Measurements from ENCODE around the gene ARHGAP44.

The ARHGAP44 gene

DNA sequence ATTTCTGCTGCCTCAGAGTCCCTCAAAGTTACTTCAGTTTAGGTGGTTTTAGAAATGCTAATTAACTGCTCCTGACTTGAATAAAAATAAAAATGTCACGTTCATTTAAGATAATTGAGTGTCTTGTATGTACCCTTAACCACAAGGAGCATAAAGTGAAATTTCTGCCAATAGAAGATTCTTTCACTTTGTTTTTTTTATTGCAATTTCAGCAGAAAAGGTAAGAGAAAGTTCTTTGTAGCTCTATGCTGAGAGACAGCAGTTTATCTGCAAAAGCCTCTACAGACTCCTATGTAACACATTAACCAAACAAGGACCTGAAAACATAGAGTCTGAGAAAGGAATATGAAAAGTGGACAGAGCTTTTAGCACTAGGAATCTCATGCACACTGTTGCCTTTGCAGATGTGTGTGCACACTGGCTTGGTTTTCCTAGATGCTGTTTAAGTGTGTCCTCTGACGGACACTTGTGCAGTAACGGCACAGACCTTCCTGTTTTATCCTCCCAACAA is 11.6 kb downstream of the ARHGAP44 start:
- Mint-ChIP-seq H3K4me1 (no peaks in the 10 kb centered on the region), H3K36me3 (no peaks in the 10 kb centered on the region), H3K27ac (no peak overlapping the region), H3K9me3 (peaks cover under 1% of the 10 kb centered on the region), H3K4me3 (no peak overlapping the region)
- ATAC-seq (no peak), DNase-seq (ENCODE audit: low spot score in 2 of 2) (no peak)

DNA sequence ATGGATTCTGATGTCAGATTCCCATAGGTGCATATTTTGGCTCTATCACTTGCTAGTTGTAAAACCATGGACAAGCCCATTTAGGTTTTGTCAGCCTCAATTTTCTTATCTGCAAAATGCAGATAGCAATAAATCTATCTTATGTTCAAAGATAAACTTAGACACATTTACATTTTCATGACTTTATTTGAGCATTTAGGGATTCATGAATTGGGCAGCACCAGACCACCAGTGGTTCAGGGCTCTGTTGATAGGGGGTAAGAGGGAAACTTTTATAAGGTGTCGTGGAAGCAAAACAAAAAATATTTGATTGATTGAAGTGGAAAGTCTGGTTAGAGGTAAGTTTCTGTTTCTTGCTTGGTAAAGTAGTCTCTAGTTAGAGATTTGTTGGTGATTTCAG is 17.3 kb downstream of the ARHGAP44 start:
- Mint-ChIP-seq H3K27ac (no peak overlapping the region), H3K9me3 (peaks cover 15% of the 10 kb centered on the region), H3K4me1 (no peaks in the 10 kb centered on the region), H3K4me3 (no peak overlapping the region), H3K36me3 (no peaks in the 10 kb centered on the region)
- DNase-seq (ENCODE audit: low spot score in 2 of 2) (no peak), ATAC-seq (no peak)

DNA sequence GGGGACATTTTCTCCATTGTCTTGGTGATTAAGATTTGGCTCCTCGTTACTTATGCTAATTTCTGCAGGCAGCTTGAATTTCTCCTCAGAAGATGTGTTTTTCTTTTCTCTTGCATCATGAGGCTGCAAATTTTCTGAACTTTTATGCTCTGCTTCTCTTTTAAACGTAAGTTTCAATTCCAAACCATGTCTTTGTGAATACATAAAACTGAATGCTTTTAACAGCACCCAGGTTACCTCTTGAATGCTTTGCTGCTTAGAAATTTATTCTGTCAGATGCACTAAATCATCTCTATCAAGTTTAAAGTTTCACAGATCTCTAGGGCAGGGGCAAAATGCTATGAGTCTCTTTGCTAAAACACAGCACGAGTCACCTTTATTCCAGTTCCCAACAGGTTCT is 19.4 kb downstream of the ARHGAP44 start:
- Mint-ChIP-seq H3K4me1 (no peaks in the 10 kb centered on the region), H3K4me3 (no peak overlapping the region), H3K36me3 (no peaks in the 10 kb centered on the region), H3K27ac (no peak overlapping the region), H3K9me3 (peaks cover 15% of the 10 kb centered on the region)
- DNase-seq (ENCODE audit: low spot score in 2 of 2) (no peak), ATAC-seq (no peak)

DNA sequence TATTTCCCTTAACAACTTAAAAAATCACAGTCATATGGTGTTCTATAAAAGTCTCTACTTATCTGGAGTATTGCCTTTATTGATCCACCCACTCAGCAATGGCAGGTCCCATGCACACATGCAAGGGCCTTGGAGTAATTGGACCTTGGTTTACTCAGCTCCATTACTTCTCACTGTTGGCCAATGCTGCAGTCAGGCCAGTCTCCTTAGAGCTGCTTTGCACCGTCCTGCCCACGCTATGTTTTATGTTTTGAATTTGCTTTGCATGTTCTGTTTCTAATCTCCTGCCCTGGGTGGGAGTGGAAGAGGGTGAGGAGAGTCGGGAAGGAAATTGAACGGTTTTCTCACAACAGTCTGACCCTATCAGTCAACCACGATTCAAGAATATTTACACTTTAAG is 23.6 kb downstream of the ARHGAP44 start:
- H3K27ac Mint-ChIP-seq: no peak overlapping the region
- no peak overlapping the region for H3K4me3 Mint-ChIP-seq
- H3K4me1 Mint-ChIP-seq: no peaks in the 10 kb centered on the region
- ATAC-seq (no peak), DNase-seq (ENCODE audit: low spot score in 2 of 2) (no peak)
- no peaks in the 10 kb centered on the region for H3K36me3 Mint-ChIP-seq
- peaks cover 8% of the 10 kb centered on the region for H3K9me3 Mint-ChIP-seq

DNA sequence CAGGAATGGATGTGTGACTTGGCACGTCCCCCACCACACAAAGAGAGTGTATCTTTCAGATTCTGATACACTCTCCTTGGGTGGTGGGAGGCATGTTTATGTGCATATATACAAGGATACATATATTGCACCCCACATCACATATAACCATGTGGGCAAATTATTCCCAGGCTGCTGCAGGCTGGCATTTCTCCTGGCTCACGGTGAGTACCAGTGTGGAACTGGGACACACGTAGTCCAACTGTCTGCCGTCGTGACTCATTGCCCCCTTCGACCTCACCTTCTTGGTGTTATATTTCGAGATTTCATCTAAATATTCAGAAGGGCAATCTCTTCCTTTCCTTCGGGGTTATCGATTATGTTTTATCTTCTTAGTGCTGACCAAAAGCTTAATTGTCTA is 24.4 kb downstream of the ARHGAP44 start:
- Mint-ChIP-seq H3K36me3 (no peaks in the 10 kb centered on the region), H3K9me3 (peaks cover 7% of the 10 kb centered on the region), H3K4me1 (no peaks in the 10 kb centered on the region), H3K4me3 (no peak overlapping the region), H3K27ac (no peak overlapping the region)
- DNase-seq (ENCODE audit: low spot score in 2 of 2) (no peak), ATAC-seq (no peak)

DNA sequence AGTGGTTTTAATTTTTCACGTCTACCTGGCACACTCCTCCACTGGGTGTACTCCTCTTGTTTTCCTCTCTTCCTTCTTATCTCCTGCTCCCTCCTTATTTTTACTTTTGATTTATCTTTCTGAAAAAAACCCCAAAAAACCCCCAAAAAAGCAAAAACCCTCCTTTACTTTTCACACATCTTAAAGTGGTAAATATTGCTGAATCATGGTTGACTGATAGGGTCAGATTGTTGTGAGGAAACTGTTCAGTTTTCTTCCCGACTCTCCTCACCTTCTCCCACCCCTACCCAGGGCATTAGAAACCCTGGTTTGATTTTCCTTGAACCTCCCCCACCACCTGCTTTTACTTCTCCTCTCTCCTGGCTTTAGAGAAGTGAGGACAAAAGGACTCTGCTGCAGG is 25.4 kb downstream of the ARHGAP44 start:
- Mint-ChIP-seq H3K36me3 (no peaks in the 10 kb centered on the region), H3K27ac (no peak overlapping the region), H3K9me3 (peaks cover 3% of the 10 kb centered on the region), H3K4me3 (no peak overlapping the region), H3K4me1 (no peaks in the 10 kb centered on the region)
- ATAC-seq (no peak), DNase-seq (ENCODE audit: low spot score in 2 of 2) (no peak)

DNA sequence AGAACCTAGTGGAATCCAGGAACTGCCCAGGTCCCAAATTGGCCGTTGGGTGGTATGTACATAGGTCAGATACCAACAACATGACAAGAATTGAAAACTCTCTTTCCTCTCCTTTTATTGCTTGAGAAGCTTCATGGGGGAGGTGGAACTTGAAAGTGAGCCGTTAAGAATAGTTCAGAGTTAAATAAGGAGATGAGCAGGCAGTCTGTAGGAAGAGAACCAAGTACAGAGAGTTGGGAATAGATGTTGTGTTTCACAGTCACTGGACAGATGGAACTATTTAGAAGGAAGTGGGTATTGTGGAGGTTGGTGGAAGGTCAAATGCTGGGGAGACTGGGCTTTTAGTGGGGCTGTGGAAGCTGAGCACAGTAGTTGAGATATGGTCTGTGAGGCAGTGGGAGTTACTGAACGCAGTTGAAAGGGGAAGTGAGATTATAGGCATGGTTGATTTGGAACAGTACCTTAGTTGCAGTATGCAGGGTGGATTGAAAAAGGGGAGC is 26.4 kb downstream of the ARHGAP44 start:
- H3K36me3 Mint-ChIP-seq: no peaks in the 10 kb centered on the region
- DNase-seq (ENCODE audit: low spot score in 2 of 2) (no peak), ATAC-seq (no peak)
- H3K4me3 Mint-ChIP-seq: no peak overlapping the region
- no peaks in the 10 kb centered on the region for H3K4me1 Mint-ChIP-seq
- H3K27ac Mint-ChIP-seq: no peak overlapping the region
- peaks cover 3% of the 10 kb centered on the region for H3K9me3 Mint-ChIP-seq

DNA sequence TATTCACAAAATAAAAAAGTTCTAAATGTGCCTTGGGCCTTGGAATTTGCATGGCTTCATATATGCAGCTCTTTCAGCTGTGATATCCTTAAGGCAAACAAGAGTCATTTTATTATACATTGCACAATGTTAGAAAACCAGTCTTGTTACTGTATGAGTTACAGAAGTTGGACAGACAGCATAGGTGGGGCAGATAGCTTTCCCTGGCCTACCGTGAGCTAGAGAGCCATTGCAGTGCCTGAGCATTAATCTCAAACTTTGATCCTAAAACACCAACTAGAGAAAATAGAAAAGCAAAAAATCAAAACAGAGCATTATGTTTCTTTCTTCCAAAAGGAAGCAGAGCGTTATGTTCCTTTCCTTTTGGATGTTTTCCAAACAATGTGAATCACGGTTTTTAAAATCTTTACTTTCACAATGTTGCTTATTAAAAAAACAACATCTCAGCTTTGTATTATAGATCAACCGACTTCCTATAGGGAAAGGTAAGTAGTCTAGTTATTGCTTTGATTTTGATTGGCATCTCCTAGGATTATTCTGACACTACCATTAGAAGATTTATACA is 32.2 kb downstream of the ARHGAP44 start:
- H3K4me1 Mint-ChIP-seq: no peaks in the 10 kb centered on the region
- no peak overlapping the region for H3K27ac Mint-ChIP-seq
- no peaks in the 10 kb centered on the region for H3K36me3 Mint-ChIP-seq
- ATAC-seq (no peak), DNase-seq (ENCODE audit: low spot score in 2 of 2) (no peak)
- H3K4me3 Mint-ChIP-seq: no peak overlapping the region
- H3K9me3 Mint-ChIP-seq: no peaks in the 10 kb centered on the region

DNA sequence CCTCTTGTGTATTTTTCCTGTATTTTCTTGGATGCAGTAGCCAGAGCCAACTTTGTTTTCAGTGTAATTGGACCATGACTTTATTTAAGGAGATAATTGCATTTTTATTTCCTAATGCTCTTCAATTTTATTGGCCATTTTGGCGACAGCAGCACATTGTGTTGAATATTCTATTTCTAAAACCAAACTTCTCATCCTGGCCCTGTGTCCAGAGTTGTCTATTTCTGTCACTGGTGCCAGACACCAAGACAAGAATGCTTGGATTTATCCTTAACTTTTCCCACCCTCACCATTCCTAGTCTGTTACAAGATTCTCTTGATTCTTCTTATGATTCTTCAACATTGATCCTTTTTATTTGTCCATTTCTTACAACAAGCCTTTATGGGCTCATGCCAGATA is 37.1 kb downstream of the ARHGAP44 start:
- DNase-seq (ENCODE audit: low spot score in 2 of 2) (no peak), ATAC-seq (no peak)
- H3K4me1 Mint-ChIP-seq: no peaks in the 10 kb centered on the region
- H3K4me3 Mint-ChIP-seq: no peak overlapping the region
- peaks cover 6% of the 10 kb centered on the region for H3K9me3 Mint-ChIP-seq
- H3K36me3 Mint-ChIP-seq: no peaks in the 10 kb centered on the region
- no peak overlapping the region for H3K27ac Mint-ChIP-seq

DNA sequence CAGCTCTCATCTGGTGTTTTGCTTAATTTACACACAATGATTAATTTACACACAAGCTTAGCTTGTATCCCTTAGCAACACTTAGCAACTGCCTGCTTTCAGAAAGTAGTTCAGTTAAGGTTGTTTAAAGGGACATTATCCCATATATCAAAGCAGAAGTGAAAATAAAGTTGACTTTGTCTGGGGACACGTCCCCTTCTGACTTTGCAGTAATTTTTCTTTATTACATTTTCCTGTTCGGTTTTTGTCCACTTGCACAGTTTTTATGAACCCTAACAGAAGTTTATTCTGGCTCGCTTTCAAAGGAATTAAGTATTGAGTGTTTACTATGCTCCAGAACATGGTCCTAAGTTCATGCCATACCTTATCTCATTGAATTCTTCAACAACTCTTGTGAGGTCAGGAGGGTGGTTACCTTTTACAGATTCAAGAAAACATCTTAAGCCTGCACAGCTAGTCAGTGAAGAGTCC is 41.5 kb downstream of the ARHGAP44 start:
- Mint-ChIP-seq H3K4me3 (no peak overlapping the region), H3K9me3 (peaks cover 16% of the 10 kb centered on the region), H3K4me1 (no peaks in the 10 kb centered on the region), H3K27ac (no peak overlapping the region), H3K36me3 (no peaks in the 10 kb centered on the region)
- ATAC-seq (no peak), DNase-seq (ENCODE audit: low spot score in 2 of 2) (no peak)

DNA sequence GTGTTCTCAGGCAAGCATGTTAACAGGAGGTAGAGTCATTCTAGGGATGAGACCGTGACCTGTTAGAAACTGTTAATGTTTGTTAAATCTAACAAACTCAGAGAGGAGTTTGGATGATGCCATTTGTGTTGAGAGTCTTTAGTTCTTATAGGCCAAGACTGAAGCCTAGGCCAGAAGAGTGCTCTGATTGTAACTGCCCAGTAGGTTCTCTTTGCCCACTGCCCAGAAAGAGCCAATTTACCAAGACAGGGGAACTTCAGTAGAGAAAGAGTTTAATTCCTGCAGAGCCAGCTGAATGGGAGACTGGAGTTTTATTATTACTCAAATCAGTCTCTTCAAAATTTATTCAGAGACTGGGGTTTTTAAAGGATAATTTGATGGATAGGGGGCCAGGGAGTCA is 42.5 kb downstream of the ARHGAP44 start:
- H3K4me1 Mint-ChIP-seq: no peaks in the 10 kb centered on the region
- ATAC-seq: no peak

DNA sequence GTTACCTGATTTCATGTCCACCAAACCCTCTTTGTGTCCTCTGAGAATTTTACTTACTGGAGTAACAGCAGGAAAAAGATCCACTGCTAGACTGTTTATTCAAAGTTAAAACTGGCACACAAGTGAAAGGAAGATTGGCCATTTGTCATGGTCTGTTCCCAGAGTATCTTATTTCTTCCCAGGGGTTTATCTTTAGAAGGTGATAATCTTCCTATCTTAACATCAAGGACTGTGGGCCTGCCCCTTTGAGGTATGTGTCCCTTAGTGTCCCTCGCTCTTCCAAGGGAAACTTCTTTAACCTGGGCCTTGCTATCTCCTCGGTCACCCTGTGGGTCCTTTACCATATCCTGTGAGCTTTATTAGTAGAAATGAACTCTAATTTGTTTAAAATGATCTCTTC is 49.7 kb downstream of the ARHGAP44 start:
- ATAC-seq (no peak), DNase-seq (ENCODE audit: low spot score in 2 of 2) (no peak)
- H3K36me3 Mint-ChIP-seq: no peaks in the 10 kb centered on the region
- no peak overlapping the region for H3K27ac Mint-ChIP-seq
- no peak overlapping the region for H3K4me3 Mint-ChIP-seq
- H3K4me1 Mint-ChIP-seq: no peaks in the 10 kb centered on the region
- peaks cover 2% of the 10 kb centered on the region for H3K9me3 Mint-ChIP-seq

More for the DNA sequence above, 42.5 kb downstream of the ARHGAP44 start:
- H3K36me3 Mint-ChIP-seq: no peaks in the 10 kb centered on the region
- H3K27ac Mint-ChIP-seq: no peak overlapping the region
- no peak overlapping the region for H3K4me3 Mint-ChIP-seq
- DNase-seq (ENCODE audit: low spot score in 2 of 2): no peak
- H3K9me3 Mint-ChIP-seq: peaks cover 16% of the 10 kb centered on the region

DNA sequence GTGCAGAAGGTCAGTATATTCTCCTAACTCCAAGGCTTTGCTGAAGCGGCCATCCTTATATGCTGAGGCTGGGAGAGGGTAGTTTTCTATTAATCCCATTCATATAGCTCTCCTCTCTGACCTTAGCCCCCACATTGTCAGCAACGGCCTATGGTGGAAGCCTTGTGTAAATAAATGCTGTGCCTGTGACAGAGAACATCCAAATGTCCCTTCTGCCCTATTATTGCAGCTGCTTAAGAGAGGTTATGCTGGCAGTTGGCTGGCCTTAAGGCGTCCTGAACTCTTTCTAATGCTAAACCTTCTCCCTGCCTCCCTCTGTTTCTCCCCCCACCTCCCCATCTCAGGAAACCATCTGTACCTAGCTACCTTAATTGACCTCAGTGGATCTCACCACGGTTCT is 53.6 kb downstream of the ARHGAP44 start:
- Mint-ChIP-seq H3K36me3 (no peaks in the 10 kb centered on the region), H3K27ac (no peak overlapping the region), H3K9me3 (peaks cover 2% of the 10 kb centered on the region), H3K4me3 (no peak overlapping the region), H3K4me1 (no peaks in the 10 kb centered on the region)
- DNase-seq (ENCODE audit: low spot score in 2 of 2) (no peak), ATAC-seq (no peak)

DNA sequence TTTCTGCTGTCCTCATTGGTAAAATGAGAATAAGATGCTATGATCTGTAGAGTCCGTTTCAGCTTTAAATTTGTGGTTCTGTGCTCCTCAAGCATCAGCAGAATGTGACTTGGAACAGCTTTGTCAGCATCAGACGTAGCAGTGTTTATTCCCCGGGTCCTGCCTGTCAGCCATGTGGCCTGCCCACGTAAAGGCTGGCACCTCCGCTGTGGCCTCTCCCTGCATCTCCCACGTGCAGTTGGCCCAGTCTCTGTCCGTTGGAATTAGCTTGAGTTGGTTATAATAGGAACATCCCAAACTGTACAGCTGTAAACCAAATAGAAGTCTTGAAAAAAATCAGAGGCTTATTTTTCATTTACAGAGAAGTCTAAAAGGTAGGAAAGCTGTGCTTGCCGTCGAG is 61.7 kb downstream of the ARHGAP44 start:
- ATAC-seq: no peak
- Mint-ChIP-seq H3K4me1 (no peaks in the 10 kb centered on the region), H3K27ac (no peak overlapping the region), H3K36me3 (no peaks in the 10 kb centered on the region), H3K4me3 (no peak overlapping the region), H3K9me3 (peaks cover 2% of the 10 kb centered on the region)
- DNase-seq (ENCODE audit: low spot score in 2 of 2): no peak

DNA sequence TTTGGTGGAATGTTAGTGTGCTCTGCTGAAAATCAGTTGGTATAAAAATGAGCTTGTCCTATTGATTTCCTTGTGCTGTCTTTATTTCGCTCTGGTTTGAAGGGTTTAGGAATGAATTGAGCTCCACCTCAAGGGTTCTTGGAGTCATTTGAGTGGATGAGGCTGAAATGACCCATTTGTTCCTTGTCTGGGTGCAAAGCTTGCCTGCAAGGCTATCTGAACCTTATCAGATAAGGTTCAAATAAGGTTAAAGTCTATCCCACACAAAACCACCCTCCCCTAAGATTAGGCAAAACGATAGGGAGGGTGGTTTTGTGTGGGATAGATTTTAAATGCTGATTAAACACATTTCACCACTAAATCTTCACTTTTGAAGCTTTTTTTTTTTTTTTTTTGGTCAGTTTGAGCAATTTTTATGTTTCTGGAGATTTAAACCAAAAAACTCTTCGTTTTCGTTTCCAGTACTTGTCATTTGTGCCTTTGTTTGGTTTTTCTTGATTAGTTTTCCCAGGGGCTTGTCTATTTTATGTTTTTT is 62.7 kb downstream of the ARHGAP44 start:
- Mint-ChIP-seq H3K4me3 (no peak overlapping the region), H3K36me3 (no peaks in the 10 kb centered on the region), H3K4me1 (no peaks in the 10 kb centered on the region), H3K27ac (no peak overlapping the region), H3K9me3 (peaks cover 2% of the 10 kb centered on the region)
- DNase-seq (ENCODE audit: low spot score in 2 of 2) (no peak), ATAC-seq (no peak)

DNA sequence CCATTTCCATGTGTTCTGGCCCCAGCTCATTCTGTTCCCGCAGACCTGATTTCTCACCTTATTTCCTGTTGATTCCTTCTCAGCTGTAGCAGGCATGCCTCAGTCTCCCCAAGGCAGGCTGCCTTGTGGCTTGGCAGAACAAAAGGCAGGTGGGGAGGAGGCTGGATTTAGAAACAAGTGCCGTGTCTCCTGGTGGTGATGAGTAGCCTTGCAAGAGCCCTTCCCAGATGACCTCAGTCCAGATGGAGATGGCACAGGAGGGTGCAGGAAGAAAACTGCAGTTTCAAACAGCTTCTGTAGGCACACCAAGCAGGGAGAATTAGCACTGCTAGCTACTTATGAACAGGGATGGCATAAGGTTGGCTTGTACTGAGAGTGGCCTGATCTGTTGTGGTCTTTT is 64.6 kb downstream of the ARHGAP44 start:
- no peak overlapping the region for H3K27ac Mint-ChIP-seq
- no peak for DNase-seq (ENCODE audit: low spot score in 2 of 2)
- H3K9me3 Mint-ChIP-seq: peaks cover 2% of the 10 kb centered on the region
- peaks cover 4% of the 10 kb centered on the region for H3K36me3 Mint-ChIP-seq
- H3K4me3 Mint-ChIP-seq: no peak overlapping the region
- no peak for ATAC-seq
- no peaks in the 10 kb centered on the region for H3K4me1 Mint-ChIP-seq

All from stimulated activated effector memory CD8-positive, alpha-beta T cell treated with anti-CD3 and anti-CD28 coated beads, Interleukin-12 subunit alpha, Interleukin-12 subunit beta, amount 100 ng/mL, for 72 hours (primary cell).